MM.1S (cell line): ENCODE results near the gene EPHA6.
"Not testable (repeated sequence)": the region's sequence is repeated elsewhere in the genome, so short reads cannot be mapped to it uniquely, and the experiment has no call there.

Experiments used
- DNase-seq: peaks from one replicate; pipeline ENCODE4 v3.0.0-alpha.2; 2015
- H2AFZ ChIP-seq: fragments of 300-600 bp; sonication (generic); 2 replicates; pipeline ENCODE4 v1.6.0; 2016; ENCODE audit warnings: antibody characterized with exemption, low read length
- H3F3A ChIP-seq: fragments of 300-600 bp; sonication (generic); 2 replicates; pipeline ENCODE4 v1.6.1; 2016; ENCODE audit warnings: mild to moderate bottlenecking, antibody characterized with exemption, low read length, moderate library complexity, mixed read lengths; ENCODE audit not compliant: insufficient read depth
- H3K27ac ChIP-seq: fragments of 300-600 bp; sonication (generic); 2 replicates; pipeline ENCODE4 v1.5.1; 2016; ENCODE audit warnings: mild to moderate bottlenecking, low read length
- H3K27me3 ChIP-seq: fragments of 300-600 bp; sonication (generic); replicated peaks from 2 replicates; pipeline ENCODE4 v1.6.0; 2016; ENCODE audit warnings: low read length; ENCODE audit not compliant: insufficient read depth
- H3K36me3 ChIP-seq: fragments of 300-600 bp; sonication (generic); replicated peaks from 2 replicates; pipeline ENCODE4 v1.6.1; 2016; ENCODE audit warnings: mild to moderate bottlenecking, low read length, mixed read lengths; ENCODE audit not compliant: insufficient read depth
- H3K4me1 ChIP-seq: fragments of 300-600 bp; sonication (generic); 2 replicates; pipeline ENCODE4 v1.6.1; 2016; ENCODE audit warnings: low read length, mixed read lengths
- H3K4me2 ChIP-seq: fragments of 300-600 bp; sonication (generic); 2 replicates; pipeline ENCODE4 v1.6.0; 2016; ENCODE audit warnings: low read depth, low read length
- H3K4me3 ChIP-seq: fragments of 300-600 bp; sonication (generic); 2 replicates; pipeline ENCODE4 v1.5.1; 2016; ENCODE audit warnings: low read length, mixed read lengths
- H3K79me2 ChIP-seq: fragments of 300-600 bp; sonication (generic); 2 replicates; pipeline ENCODE4 v1.6.1; 2016; ENCODE audit warnings: mixed run types, low read length, mixed read lengths
- H3K9ac ChIP-seq: fragments of 300-600 bp; sonication (generic); 2 replicates; pipeline ENCODE4 v1.6.1; 2016; ENCODE audit warnings: low read length, mixed read lengths
- H3K9me2 ChIP-seq: fragments of 300-600 bp; sonication (generic); replicated peaks from 2 replicates; pipeline ENCODE4 v1.6.1; 2016; ENCODE audit warnings: mild to moderate bottlenecking, low read length, mixed read lengths; ENCODE audit not compliant: insufficient read depth
- H3K9me3 ChIP-seq: fragments of 300-600 bp; sonication (generic); replicated peaks from 2 replicates; pipeline ENCODE4 v1.6.1; 2016; ENCODE audit warnings: mild to moderate bottlenecking, low read length, mixed read lengths; ENCODE audit not compliant: insufficient read depth
- H4K20me1 ChIP-seq: fragments of 300-600 bp; sonication (generic); 2 replicates; pipeline ENCODE4 v1.6.1; 2016; ENCODE audit warnings: mild to moderate bottlenecking, low read length, moderate library complexity, mixed read lengths; ENCODE audit not compliant: insufficient read depth
- CTCF ChIP-seq: fragments of 300-600 bp; sonication (generic); IDR thresholded peaks from 2 replicates; pipeline ENCODE4 v1.5.1; 2016; ENCODE audit warnings: antibody characterized with exemption, low read length, mixed read lengths
- EZH2 ChIP-seq: fragments of 300-600 bp; sonication (generic); optimal IDR thresholded peaks from 2 replicates; pipeline ENCODE3; 2017; ENCODE audit warnings: low read depth, mild to moderate bottlenecking, antibody characterized with exemption, low read length, mixed read lengths
- EZH2phosphoT487 ChIP-seq: fragments of 300-600 bp; sonication (generic); IDR thresholded peaks from 2 replicates; pipeline ENCODE4 v1.6.1; 2018; ENCODE audit warnings: antibody characterized with exemption, low read length

Gene EPHA6

DNA sequence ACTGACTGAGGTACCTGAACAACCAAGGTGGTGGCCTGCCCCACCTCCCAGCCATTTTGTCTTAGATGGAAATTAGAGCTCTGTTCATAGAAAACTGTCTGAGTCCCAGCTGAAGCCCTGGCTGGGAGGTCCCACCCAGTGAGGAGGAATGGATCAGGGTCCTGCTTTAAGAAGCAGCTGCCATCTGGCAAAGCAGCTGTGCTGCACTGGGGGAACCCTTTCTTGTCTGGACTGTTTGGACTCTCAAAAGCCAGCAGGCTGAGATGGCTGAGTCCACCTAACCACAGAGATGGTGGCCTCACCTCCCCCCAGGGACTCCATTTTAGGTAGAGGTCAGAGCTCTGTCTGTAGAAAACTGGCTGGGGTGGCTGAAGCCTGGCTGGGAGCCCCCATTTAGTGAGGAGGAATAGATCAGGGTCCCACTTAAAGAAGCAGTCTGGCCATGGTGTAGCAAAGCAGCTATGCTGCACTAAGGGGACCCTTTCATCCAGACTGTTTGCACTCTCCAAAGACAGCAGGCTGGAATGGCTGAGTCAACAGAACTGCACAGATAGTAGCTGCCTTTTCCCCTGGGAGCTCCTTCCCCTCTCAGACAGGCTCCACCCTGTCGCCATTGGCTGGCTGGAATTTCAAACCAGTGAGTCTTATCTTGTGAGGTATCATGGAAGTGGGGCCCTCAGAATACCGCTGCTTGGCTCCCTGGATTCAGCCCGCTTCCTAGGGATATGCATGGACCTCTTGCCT lies 116.9 kb downstream of the EPHA6 start:
- Histone ChIP-seq H3K9me2 (no peaks in the 10 kb centered on the region), H3K9me3 (no peaks in the 10 kb centered on the region), H3K4me2 (no peak overlapping the region), H3K27me3 (no peaks in the 10 kb centered on the region), H3K9ac (no peak overlapping the region), H3F3A (no peaks in the 10 kb centered on the region), H3K36me3 (no peaks in the 10 kb centered on the region), H3K79me2 (no peaks in the 10 kb centered on the region), H3K4me1 (no peaks in the 10 kb centered on the region), H2AFZ (no peak overlapping the region), H3K27ac (no peak overlapping the region), H3K4me3 (no peak overlapping the region), H4K20me1 (no peaks in the 10 kb centered on the region)
- no peak for DNase-seq
- TF ChIP-seq EZH2phosphoT487, result no peak
- TF ChIP-seq CTCF, result no peak
- no peak for TF ChIP-seq EZH2

DNA sequence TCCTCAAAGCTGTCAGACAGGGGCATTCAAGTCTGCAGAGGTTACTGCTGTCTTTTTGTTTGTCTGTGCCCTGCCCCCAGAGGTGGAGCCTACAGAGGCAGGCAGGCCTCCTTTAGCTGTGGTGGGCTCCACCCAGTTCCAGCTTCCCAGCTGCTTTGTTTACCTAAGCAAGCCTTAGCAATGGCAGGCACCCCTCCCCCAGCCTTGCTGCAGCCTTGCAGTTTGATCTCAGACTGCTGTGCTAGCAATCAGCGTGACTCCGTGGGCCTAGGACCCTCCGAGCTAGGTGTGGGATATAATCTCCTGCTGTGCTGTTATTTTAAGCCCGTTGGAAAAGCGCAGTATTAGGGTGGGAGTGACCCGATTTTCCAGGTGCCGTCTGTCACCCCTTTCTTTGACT lies 127.7 kb downstream of the EPHA6 start:
- H3K4me1 ChIP-seq, H3K9me2 ChIP-seq, H3K9me3 ChIP-seq, DNase-seq, H3K36me3 ChIP-seq, H3F3A ChIP-seq, H4K20me1 ChIP-seq, H3K4me3 ChIP-seq, H3K79me2 ChIP-seq, H3K27me3 ChIP-seq, H2AFZ ChIP-seq, H3K4me2 ChIP-seq, H3K9ac ChIP-seq, H3K27ac ChIP-seq: not testable (repeated sequence)

DNA sequence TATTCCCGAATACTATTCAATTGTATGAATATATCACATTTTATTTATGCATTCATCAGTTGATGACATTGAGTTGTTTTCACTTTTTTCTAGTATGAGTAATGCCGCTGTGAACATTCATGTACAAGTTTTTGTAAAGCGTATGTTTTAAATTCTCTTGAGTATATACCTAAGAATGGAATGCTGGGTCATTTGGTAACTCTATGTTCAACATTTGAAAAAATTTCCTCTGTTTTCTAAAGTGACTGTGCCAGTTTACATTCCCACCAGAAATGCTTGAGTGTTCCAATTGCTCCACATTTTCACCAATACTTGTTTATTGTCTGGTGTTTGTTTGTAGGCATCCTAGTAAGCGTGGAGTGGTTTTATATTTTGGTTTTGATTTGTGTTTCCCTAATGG lies 144.5 kb downstream of the EPHA6 start:
- Histone ChIP-seq H3F3A (no peaks in the 10 kb centered on the region), H2AFZ (no peak overlapping the region), H3K36me3 (no peaks in the 10 kb centered on the region), H3K9ac (no peak overlapping the region), H3K9me2 (no peaks in the 10 kb centered on the region), H4K20me1 (no peaks in the 10 kb centered on the region), H3K9me3 (no peaks in the 10 kb centered on the region), H3K27ac (no peak overlapping the region), H3K79me2 (no peaks in the 10 kb centered on the region), H3K4me1 (no peaks in the 10 kb centered on the region), H3K4me2 (no peak overlapping the region), H3K27me3 (no peaks in the 10 kb centered on the region), H3K4me3 (no peak overlapping the region)
- TF ChIP-seq EZH2phosphoT487 (no peak), CTCF (no peak)
- DNase-seq, result no peak

DNA sequence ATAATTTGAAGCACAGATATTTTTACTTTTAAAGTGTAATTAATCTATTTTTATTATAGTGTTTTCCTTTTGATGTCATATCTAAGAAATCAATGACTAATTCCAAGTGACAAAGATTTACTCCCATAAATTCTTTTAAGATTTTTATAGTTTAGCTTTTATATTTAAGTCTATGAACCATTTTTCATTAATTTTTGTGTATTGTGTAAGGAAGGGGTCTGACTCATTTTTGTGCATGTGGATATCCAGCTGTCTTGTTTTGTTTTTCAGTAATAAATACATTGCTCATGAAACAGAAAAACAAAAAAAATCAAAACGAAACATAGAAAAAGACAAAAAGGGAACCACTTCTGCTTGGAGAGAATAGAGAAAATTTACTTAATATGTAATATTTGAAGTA lies 145.1 kb downstream of the EPHA6 start:
- Histone ChIP-seq H3F3A (no peaks in the 10 kb centered on the region), H3K4me3 (no peak overlapping the region), H3K36me3 (no peaks in the 10 kb centered on the region), H3K9me2 (no peaks in the 10 kb centered on the region), H4K20me1 (no peaks in the 10 kb centered on the region), H3K4me2 (no peak overlapping the region), H3K9me3 (no peaks in the 10 kb centered on the region), H3K27ac (no peak overlapping the region), H3K27me3 (no peaks in the 10 kb centered on the region), H3K79me2 (no peaks in the 10 kb centered on the region), H3K9ac (no peak overlapping the region), H2AFZ (no peak overlapping the region), H3K4me1 (no peaks in the 10 kb centered on the region)
- TF ChIP-seq EZH2phosphoT487 (no peak), EZH2 (no peak), CTCF (no peak)
- DNase-seq, result no peak
